CD4-positive, alpha-beta T cell treated with Interleukin-6 at 100 ng/mL for 8 hours (primary cell): ENCODE measurements around the gene PCSK1.
"Not testable (repeated sequence)": the region's sequence is repeated elsewhere in the genome, so short reads cannot be mapped to it uniquely, and the experiment has no call there.

Experiments used
- DNase-seq: peaks from one replicate; pipeline ENCODE4 v3.0.0-alpha.2; 2020; ENCODE audit warnings: mixed read lengths, low spot score

Gene PCSK1

GRCh38 chr5:96372726-96373380, 60.2 kb downstream of the PCSK1 start:
- no peak for DNase-seq

GRCh38 chr5:96370976-96371375, 62.1 kb downstream of the PCSK1 start:
- DNase-seq = no peak

GRCh38 chr5:96367337-96367736, 65.7 kb downstream of the PCSK1 start:
- DNase-seq = not testable (repeated sequence)

- DNase-seq = no peak
Measured at GRCh38 chr5:96354237-96354636, 78.8 kb downstream of the PCSK1 start.

GRCh38 chr5:96353220-96353619, 79.8 kb downstream of the PCSK1 start:
- DNase-seq = no peak

- DNase-seq = no peak
Measured at GRCh38 chr5:96350678-96351077, 82.4 kb downstream of the PCSK1 start.

- DNase-seq = no peak
Measured at GRCh38 chr5:96348536-96348935, 84.5 kb downstream of the PCSK1 start.

GRCh38 chr5:96347502-96348292, 85.4 kb downstream of the PCSK1 start:
- no peak for DNase-seq

GRCh38 chr5:96344678-96345577, 88.1 kb downstream of the PCSK1 start:
- DNase-seq = peak; percentile 54

GRCh38 chr5:96343094-96343493, 90.0 kb downstream of the PCSK1 start:
- no peak for DNase-seq

GRCh38 chr5:96342581-96342980, 90.5 kb downstream of the PCSK1 start:
- DNase-seq = no peak
